Gastrocnemius medialis (tissue), 4 donors: Measurements from ENCODE around the gene SFMBT1.

ENCODE experiments used
- CTCF ChIP-seq, 5 experiments: fragments of 450-650 bp in 3 of 5; fragments of 200-600 bp in 2 of 5; sonication (generic) in 2 of 5; IDR thresholded peaks in 4 of 5; conservative IDR thresholded peaks in 1 of 5; 1 replicate in 4 of 5; 2 replicates in 1 of 5; pipeline ENCODE4 v1.5.1; 2016 to 2019; ENCODE audit warnings: antibody characterized with exemption in 5 of 5, mild to moderate bottlenecking in 3 of 5, moderate library complexity in 3 of 5
- POLR2A ChIP-seq, 2 donors: fragments of 450-650 bp; IDR thresholded peaks; one replicate each; pipeline ENCODE4 v1.6.1; 2017; ENCODE audit warnings: antibody characterized with exemption in 2 of 2, mild to moderate bottlenecking in 2 of 2, moderate library complexity in 2 of 2

GRCh38 chr3:53040351-53040820, 5.5 kb downstream of the SFMBT1 start:
- TF ChIP-seq CTCF (IDR thresholded peaks at IDR 0.05 in 4 of 5, conservative IDR thresholded peaks at IDR 0.05 in 1 of 5) (no peak), POLR2A (IDR thresholded peaks at IDR 0.05) (no peak)
